Fibroblast of lung (primary cell): ENCODE results near the gene KIF20A. TPM values are rescaled to one million over a fixed set of nuclear protein-coding genes. Genes with fewer than 3 reads are reported as not detected.
A peak's percentile ranks its signal among the peaks of the same experiment; 100 is the strongest.

Experiments used
- DNase-seq, 2 donors: peaks; one replicate each; pipeline versions ENCODE4 v3.0.0 to v3.0.0-alpha.2; 2010; ENCODE audit warnings: low read depth in 2 of 2
- H2AFZ ChIP-seq: 2 replicates; pipeline ENCODE4 v1.5.1; 2012; ENCODE audit warnings: low read length, control low read depth, inconsistent platforms
- H3K27ac ChIP-seq: 2 replicates; pipeline ENCODE4 v1.5.1; 2011; ENCODE audit warnings: low read length, control low read depth; ENCODE audit not compliant: insufficient read depth
- H3K27me3 ChIP-seq: 2 replicates; pipeline ENCODE4 v1.5.1; 2011; ENCODE audit warnings: mild to moderate bottlenecking, low read length; ENCODE audit not compliant: control insufficient read depth, insufficient read depth
- H3K36me3 ChIP-seq: 2 replicates; pipeline ENCODE4 v1.5.1; 2011; ENCODE audit warnings: low read length; ENCODE audit not compliant: control insufficient read depth, insufficient read depth
- H3K4me1 ChIP-seq: 2 replicates; pipeline ENCODE4 v1.5.1; 2011; ENCODE audit warnings: low read length; ENCODE audit not compliant: control insufficient read depth, insufficient read depth; ENCODE audit errors: extremely low read depth
- H3K4me2 ChIP-seq: 2 replicates; pipeline ENCODE4 v1.5.1; 2011; ENCODE audit warnings: low read length, control low read depth; ENCODE audit not compliant: insufficient read depth; ENCODE audit errors: extremely low read depth
- H3K4me3 ChIP-seq, 4 experiments: fragments of 200-600 bp in 1 of 4; sonication (generic) in 1 of 4; replicated peaks in 1 of 4; 2 replicates each; pipeline ENCODE4 v1.5.1; 2011 to 2016; ENCODE audit warnings: low read length in 4 of 4, low read depth in 3 of 4, mild to moderate bottlenecking in 3 of 4, control low read depth in 2 of 4, inconsistent platforms in 1 of 4, mixed read lengths in 1 of 4; ENCODE audit not compliant: insufficient read depth in 1 of 4; ENCODE audit errors: control extremely low read depth in 1 of 4
- H3K79me2 ChIP-seq: 2 replicates; pipeline ENCODE4 v1.5.1; 2012; ENCODE audit warnings: mild to moderate bottlenecking, low read length, inconsistent platforms; ENCODE audit not compliant: control insufficient read depth, insufficient read depth
- H3K9ac ChIP-seq: 2 replicates; pipeline ENCODE4 v1.5.1; 2011; ENCODE audit warnings: mild to moderate bottlenecking, low read length, control low read depth; ENCODE audit not compliant: insufficient read depth
- H3K9me3 ChIP-seq: 2 replicates; pipeline ENCODE4 v1.5.1; 2012; ENCODE audit warnings: low read depth, low read length; ENCODE audit not compliant: control insufficient read depth, insufficient read depth
- H4K20me1 ChIP-seq: 2 replicates; pipeline ENCODE4 v1.5.1; 2011; ENCODE audit warnings: low read length; ENCODE audit not compliant: control insufficient read depth, insufficient read depth; ENCODE audit errors: extremely low read depth
- CTCF ChIP-seq, 2 donors: IDR thresholded peaks in 1 of 2; conservative IDR thresholded peaks in 1 of 2; 1 replicate in 1 of 2; 2 replicates in 1 of 2; pipeline ENCODE4 v1.5.1; 2011 to 2012; ENCODE audit warnings: low read length in 2 of 2, control low read depth in 1 of 2, inconsistent platforms in 1 of 2, low read depth in 1 of 2, mild to moderate bottlenecking in 1 of 2
- EZH2 ChIP-seq: IDR thresholded peaks from 2 replicates; pipeline ENCODE4 v1.5.1; 2012; ENCODE audit warnings: low read length, control low read depth, mild to moderate bottlenecking; ENCODE audit errors: missing control alignments
- polyA plus RNA-seq, 2 donors: library from polyadenylated mRNA; depleted of rRNA in 1 of 2; stranded (reverse) in 1 of 2; unstranded in 1 of 2; fragments of >200 nt; gene quantifications; 2 replicates each; pipeline ENCODE4 v1.2.1, GENCODE V29; 2011 to 2012; ENCODE audit warnings: missing spikeins in 1 of 2
- total RNA-seq: library from RNA; depleted of rRNA; stranded (reverse); fragments of >200 nt; gene quantifications from 2 replicates; pipeline ENCODE4 v1.2.1, GENCODE V29; 2014

KIF20A gene
- total and polyA plus RNA-seq, 2 donors (not counting 1 experiment from before 2014, with no cell fraction given), result 17.4 to 23.8 TPM

DNA sequence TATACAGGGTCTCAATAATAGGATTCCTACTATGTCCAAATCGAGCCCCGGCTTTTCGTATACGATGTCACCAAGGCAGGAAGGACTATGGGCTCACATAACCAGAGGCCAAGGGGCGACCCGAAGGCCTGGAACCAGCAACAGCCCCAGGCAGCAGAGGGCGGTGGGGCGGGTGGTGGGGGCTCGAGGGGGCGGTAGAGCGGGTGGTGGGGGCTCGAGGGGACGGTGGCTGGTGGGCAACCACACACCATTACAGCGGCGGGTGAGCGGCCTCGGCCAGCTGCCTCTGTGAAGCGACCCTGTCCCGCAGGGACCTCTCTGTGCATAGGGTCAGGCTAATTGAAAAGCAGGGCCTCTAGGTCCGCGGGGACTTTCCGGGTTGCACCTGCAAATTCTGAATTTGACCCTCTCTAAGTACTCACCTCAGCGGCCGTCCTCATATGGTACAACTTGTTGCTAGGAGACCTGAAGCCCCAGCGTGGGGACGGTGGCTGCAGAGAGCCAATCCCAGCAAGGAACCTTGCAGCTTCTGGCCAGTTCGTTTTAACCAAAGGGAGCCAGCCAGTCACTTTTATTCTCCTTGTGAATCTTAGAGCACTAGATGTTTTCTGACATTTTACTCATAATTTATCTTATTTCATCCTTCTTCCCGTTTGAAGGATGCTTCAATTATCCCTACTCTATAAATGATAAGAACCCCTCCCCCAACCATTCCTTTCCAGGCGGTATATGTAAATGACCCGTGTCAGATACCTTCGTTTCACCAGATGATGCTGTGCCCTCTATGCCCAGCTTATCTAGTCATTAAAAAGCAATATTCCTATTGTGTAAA, 39.7 kb upstream of the KIF20A start, which contains the start of gene NME5:
NME5 (minus strand) TSS at position 480 of the 832 bp plus-strand sequence. CDS start 648 bp downstream, outside the sequence.
- H4K20me1 ChIP-seq, result no peaks in the 10 kb centered on the region
- H3K4me2 ChIP-seq, result peak within 1 kb of the TSS; percentile 80
- H3K79me2 ChIP-seq, result no peaks in the 10 kb centered on the region
- no peak within 1 kb of the TSS for H3K9ac ChIP-seq
- H3K27ac ChIP-seq, result no peak within 1 kb of the TSS
- H3K36me3 ChIP-seq, result no peaks in the 10 kb centered on the region
- peak within 1 kb of the TSS; percentile 43 to 82 (median 61) for H3K4me3 ChIP-seq
- H3K27me3 ChIP-seq, result no peaks in the 10 kb centered on the region
- H2AFZ ChIP-seq, result peak within 1 kb of the TSS; percentile 83
- TF ChIP-seq EZH2 (no peak), CTCF (conservative IDR thresholded peaks at IDR 0.05 in 1 of 2, IDR thresholded peaks at IDR 0.05 in 1 of 2; ENCODE audit: low read depth in 1 of 2, low read length in 2 of 2) (no peak)
- H3K4me1 ChIP-seq, result no peaks in the 10 kb centered on the region
- no peaks in the 10 kb centered on the region for H3K9me3 ChIP-seq
- DNase-seq, result peak; percentile 79 to 80

GRCh38 chr5:138139781-138140090, 39.2 kb upstream of the KIF20A start:
- peak overlapping the region in 2 of 4 experiments; percentile 65 to 82 for H3K4me3 ChIP-seq
- H3K36me3 ChIP-seq, result no peaks in the 10 kb centered on the region
- no peaks in the 10 kb centered on the region for H3K9me3 ChIP-seq
- no peaks in the 10 kb centered on the region for H3K79me2 ChIP-seq
- H4K20me1 ChIP-seq, result no peaks in the 10 kb centered on the region
- no peak overlapping the region for H3K4me2 ChIP-seq
- H3K4me1 ChIP-seq, result no peaks in the 10 kb centered on the region
- H3K27ac ChIP-seq, result no peak overlapping the region
- H2AFZ ChIP-seq, result no peak overlapping the region
- no peak overlapping the region for H3K9ac ChIP-seq
- no peak for TF ChIP-seq EZH2
- no peak for TF ChIP-seq CTCF (conservative IDR thresholded peaks at IDR 0.05 in 1 of 2, IDR thresholded peaks at IDR 0.05 in 1 of 2; ENCODE audit: low read depth in 1 of 2, low read length in 2 of 2)
- no peaks in the 10 kb centered on the region for H3K27me3 ChIP-seq
- DNase-seq, result no peak

GRCh38 chr5:138140268-138140667, 38.6 kb upstream of the KIF20A start:
- H3K4me3 ChIP-seq, result no peak overlapping the region
- H3K4me2 ChIP-seq, result no peak overlapping the region
- no peaks in the 10 kb centered on the region for H3K27me3 ChIP-seq
- no peak overlapping the region for H3K27ac ChIP-seq
- H4K20me1 ChIP-seq, result no peaks in the 10 kb centered on the region
- no peaks in the 10 kb centered on the region for H3K4me1 ChIP-seq
- no peaks in the 10 kb centered on the region for H3K36me3 ChIP-seq
- H2AFZ ChIP-seq, result no peak overlapping the region
- TF ChIP-seq EZH2, result no peak
- no peak for TF ChIP-seq CTCF (conservative IDR thresholded peaks at IDR 0.05 in 1 of 2, IDR thresholded peaks at IDR 0.05 in 1 of 2; ENCODE audit: low read depth in 1 of 2, low read length in 2 of 2)
- H3K79me2 ChIP-seq, result no peaks in the 10 kb centered on the region
- no peaks in the 10 kb centered on the region for H3K9me3 ChIP-seq
- H3K9ac ChIP-seq, result no peak overlapping the region
- no peak for DNase-seq
